HepG2 (cell line): ENCODE data around the gene IFT52. TPM values are rescaled to one million over a fixed set of nuclear protein-coding genes. Genes with fewer than 3 reads are reported as not detected.
"Not testable (repeated sequence)": the region's sequence is repeated elsewhere in the genome, so short reads cannot be mapped to it uniquely, and the experiment has no call there.

Experiments used
- ATAC-seq: fragments of 200-7000 bp; cut with Tn5 transposase; 3 replicates; pipeline ENCODE4 v1.9.1; 2020; ENCODE audit warnings: mild to moderate bottlenecking, moderate library complexity
- BruUV-seq: library from RNA; stranded (reverse); fragments of 400-500 nt; replicated peaks from 2 replicates; lab custom pipeline; 2021; lab: Mats Ljungman, UMichigan
- CTCF ChIA-PET: fragments of 300-600 bp; formaldehyde crosslinking; extraction: SDS; loops from one replicate; lab custom pipeline; 2021; ENCODE audit warnings: low total read pairs, inconsistent platforms, low intra/inter-chr PET ratio; lab: Yijun Ruan, JAX
- POLR2A ChIA-PET: fragments of 350-600 bp; sonication (Branson Sonifier 250); formaldehyde crosslinking; loops from one replicate; lab custom pipeline; 2020; ENCODE audit warnings: antibody characterized with exemption, inconsistent platforms; lab: Yijun Ruan, JAX
- DNase-seq: peaks from one replicate; pipeline ENCODE4 v3.0.0-alpha.2; 2015; ENCODE audit warnings: low spot score
- FAIRE-seq: peaks from 3 replicates; lab custom pipeline; 2011; peaks lifted over from hg19 to GRCh38; lab: Jason Lieb, UNC
- H2AFZ ChIP-seq: one replicate; pipeline ENCODE4 v1.6.1; 2011; ENCODE audit warnings: low read length, inconsistent platforms
- H3K27ac ChIP-seq: fragments of 300-600 bp; 3 replicates; pipeline ENCODE4 v1.8.0; 2011; ENCODE audit warnings: mixed run types, mild to moderate bottlenecking, mixed read lengths, low read length, inconsistent platforms; ENCODE audit not compliant: insufficient read depth; ENCODE audit errors: extremely low read length
- H3K27me3 ChIP-seq, 2 experiments: fragments of 200-600 bp in 1 of 2; 2 replicates in 1 of 2; 3 replicates in 1 of 2; pipeline versions ENCODE4 v1.6.0 to v1.8.0; 2011; ENCODE audit warnings: low read length in 2 of 2, mild to moderate bottlenecking in 2 of 2, moderate library complexity in 2 of 2, inconsistent platforms in 1 of 2; ENCODE audit not compliant: insufficient read depth in 2 of 2, control insufficient read depth in 1 of 2
- H3K36me3 ChIP-seq, 2 experiments: fragments of 200-600 bp in 1 of 2; replicated peaks in 1 of 2; 2 replicates in 1 of 2; 3 replicates in 1 of 2; pipeline versions ENCODE4 v1.5.1 to v1.8.0; 2011; ENCODE audit warnings: low read length in 2 of 2, inconsistent platforms in 1 of 2; ENCODE audit not compliant: insufficient read depth in 2 of 2, control insufficient read depth in 1 of 2
- H3K4me1 ChIP-seq: 2 replicates; pipeline ENCODE4 v1.5.1; 2012; ENCODE audit warnings: low read length, inconsistent platforms; ENCODE audit not compliant: insufficient read depth
- H3K4me2 ChIP-seq: 2 replicates; pipeline ENCODE4 v1.6.0; 2011; ENCODE audit warnings: low read depth, low read length, inconsistent platforms
- H3K4me3 ChIP-seq, 3 experiments: fragments of 200-600 bp in 1 of 3; sonication (generic), shearing (Covaris generic) in 1 of 3; replicated peaks in 1 of 3; 2 replicates each; pipeline ENCODE4 v1.5.1; 2011 to 2016; ENCODE audit warnings: low read length in 3 of 3, inconsistent platforms in 2 of 3, low read depth in 2 of 3, mild to moderate bottlenecking in 2 of 3, control low read depth in 1 of 3, mixed read lengths in 1 of 3; ENCODE audit not compliant: insufficient read depth in 1 of 3
- H3K79me2 ChIP-seq: one replicate; pipeline ENCODE4 v1.6.1; 2011; ENCODE audit warnings: low read length, inconsistent platforms; ENCODE audit not compliant: insufficient read depth
- H3K9ac ChIP-seq: 2 replicates; pipeline ENCODE4 v1.6.0; 2011; ENCODE audit warnings: mild to moderate bottlenecking, low read depth, low read length, inconsistent platforms; ENCODE audit not compliant: insufficient read depth
- H3K9me3 ChIP-seq: 2 replicates; pipeline ENCODE4 v1.5.1; 2012; ENCODE audit warnings: mild to moderate bottlenecking, low read length
- H4K20me1 ChIP-seq: 2 replicates; pipeline ENCODE4 v1.6.0; 2011; ENCODE audit warnings: inconsistent platforms, mild to moderate bottlenecking, low read length, moderate library complexity; ENCODE audit not compliant: insufficient read depth
- ARID2 ChIP-seq: sonication (generic); formaldehyde crosslinking; IDR thresholded peaks from 2 replicates; pipeline ENCODE4 v1.8.1; 2022; ENCODE audit warnings: mild to moderate bottlenecking, missing genetic modification reagents, borderline replicate concordance
- NRL ChIP-seq: sonication (generic); formaldehyde crosslinking; IDR thresholded peaks from 2 replicates; pipeline ENCODE4 v1.5.0; 2020; ENCODE audit warnings: missing genetic modification reagents, mild to moderate bottlenecking, moderate library complexity, borderline replicate concordance
- PRPF4 ChIP-seq: fragments of 200-400 bp; formaldehyde crosslinking; IDR thresholded peaks from 2 replicates; pipeline ENCODE4 v1.6.1; 2016; ENCODE audit warnings: low read length, low read depth; ENCODE audit not compliant: poor library complexity, severe bottlenecking
- TRIM24 ChIP-seq: sonication (generic); formaldehyde crosslinking; IDR thresholded peaks from 2 replicates; pipeline ENCODE4 v1.8.0; 2022; ENCODE audit warnings: mild to moderate bottlenecking, missing genetic modification reagents
- ZC3H4 ChIP-seq: sonication (generic); formaldehyde crosslinking; IDR thresholded peaks from 2 replicates; pipeline ENCODE4 v1.4.0; 2020; ENCODE audit warnings: missing genetic modification reagents, borderline replicate concordance
- ZMYM3 ChIP-seq: sonication (generic); formaldehyde crosslinking; IDR thresholded peaks from 2 replicates; pipeline ENCODE4 v1.5.1; 2020; ENCODE audit warnings: mild to moderate bottlenecking, missing genetic modification reagents
- ZNF12 ChIP-seq: sonication (generic); formaldehyde crosslinking; IDR thresholded peaks from 2 replicates; pipeline ENCODE4 v1.5.0; 2020; ENCODE audit warnings: missing genetic modification reagents
- ZNF121 ChIP-seq: sonication (generic); formaldehyde crosslinking; IDR thresholded peaks from 2 replicates; pipeline ENCODE4 v1.5.0; 2020; ENCODE audit warnings: mild to moderate bottlenecking, missing genetic modification reagents
- ZNF510 ChIP-seq: sonication (generic); formaldehyde crosslinking; IDR thresholded peaks from 2 replicates; pipeline ENCODE4 v1.4.0; 2020; ENCODE audit warnings: low read depth, mild to moderate bottlenecking, missing genetic modification reagents
- ZNF766 ChIP-seq: sonication (generic); formaldehyde crosslinking; IDR thresholded peaks from 2 replicates; pipeline ENCODE4 v1.5.0; 2020; ENCODE audit warnings: missing genetic modification reagents, borderline replicate concordance
- ZNF878 ChIP-seq: sonication (generic); formaldehyde crosslinking; IDR thresholded peaks from 2 replicates; pipeline ENCODE4 v1.8.1; 2023; ENCODE audit warnings: mild to moderate bottlenecking, missing genetic modification reagents, moderate library complexity
- WGBS: methylation state at CpG from one replicate; pipeline ENCODE4 v1.1.6; 2017; ENCODE audit warnings: low lambda C conversion rate; 5-methylcytosine and 5-hydroxymethylcytosine counted together
- in situ Hi-C: cut with HindIII; loops from 2 replicates; pipeline ENCODE4 v1.10.0; 2017; ENCODE audit warnings: low pct_unique_long_range_greater_than_20kb; ENCODE audit not compliant: extremely low pct_ligation_motif_present
- intact Hi-C: fragments of 100-400 bp; cut with micrococcal nuclease; formaldehyde crosslinking; loops from one replicate; pipeline ENCODE4 v1.10.0; 2022; ENCODE audit not compliant: unreplicated experiment
- polyA plus RNA-seq, 8 experiments: library from polyadenylated mRNA; depleted of rRNA in 3 of 8; stranded (reverse) in 7 of 8; unstranded in 1 of 8; fragments of >200 nt; fragmentation: Illumina TruSeq in 4 of 8; extraction: Trizol in 4 of 8; gene quantifications; 2 replicates each; pipeline versions ENCODE4 v1.2.1 to v1.2.3, GENCODE V29; 2011 to 2016; ENCODE audit warnings: low read depth in 4 of 8, missing spikeins in 1 of 8, mixed read lengths in 1 of 8; ENCODE audit not compliant: insufficient read depth in 1 of 8
- total RNA-seq, 5 experiments: library from RNA; depleted of rRNA; stranded (reverse); fragments of >200 nt; fragmentation: Illumina TruSeq; extraction: Trizol; gene quantifications; 2 replicates each; pipeline ENCODE4 v1.2.3, GENCODE V29; 2016; ENCODE audit warnings: low read depth in 1 of 5
- TF ChIP-seq, protein P1 (sequence below): sonication (generic); formaldehyde crosslinking; IDR thresholded peaks from 2 replicates; pipeline ENCODE4 v1.5.1; 2020; ENCODE audit warnings: mild to moderate bottlenecking, missing genetic modification reagents, moderate library complexity
- TF ChIP-seq, protein P2 (sequence below): sonication (generic); formaldehyde crosslinking; conservative IDR thresholded peaks from 2 replicates; pipeline ENCODE4 v1.8.0; 2022; ENCODE audit warnings: missing genetic modification reagents

Gene IFT52
- total and polyA plus RNA-seq, 2 of the 13 experiments (the other 11 are each of a cell fraction or from before 2014, with no cell fraction given), result 48.0 to 64.0 TPM

DNA sequence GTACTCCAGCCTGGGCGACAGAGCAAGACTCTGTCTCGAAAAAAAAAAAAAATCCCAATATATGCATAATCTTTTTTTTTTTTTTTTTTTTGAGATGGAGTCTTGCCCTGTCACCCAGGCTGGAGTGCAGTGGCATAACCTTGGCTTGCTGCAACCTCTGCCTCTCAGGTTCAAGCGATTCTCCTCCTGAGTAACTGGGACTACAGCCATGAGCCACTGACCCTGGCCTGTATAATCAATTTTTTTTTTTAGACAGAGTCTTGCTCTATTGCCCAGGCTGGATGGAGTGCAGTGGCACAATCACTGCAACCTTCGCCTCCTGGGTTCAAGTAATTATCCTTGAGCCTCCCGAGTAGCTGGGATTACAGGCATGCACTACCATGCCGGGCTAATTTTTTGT lies 64.4 kb downstream of the IFT52 start:
- H3K27ac ChIP-seq, H4K20me1 ChIP-seq, DNase-seq, H3K9ac ChIP-seq, POLR2A ChIA-PET, H3K27me3 ChIP-seq, FAIRE-seq, CTCF ChIA-PET, H3K4me2 ChIP-seq, intact Hi-C loops, H3K79me2 ChIP-seq, in situ Hi-C loops, H2AFZ ChIP-seq, H3K36me3 ChIP-seq, H3K9me3 ChIP-seq, ATAC-seq, BruUV-seq, H3K4me3 ChIP-seq: not testable (repeated sequence)
- peaks cover 60% of the 10 kb centered on the region for H3K4me1 ChIP-seq
- 81% methylated on average over 6 of the region's 6 CpGs for WGBS
- TF ChIP-seq ZNF121 (CRISPR knock-in tag), result 0 out of 2 replicates have a peak, but pooled peaks have one; percentile 21

DNA sequence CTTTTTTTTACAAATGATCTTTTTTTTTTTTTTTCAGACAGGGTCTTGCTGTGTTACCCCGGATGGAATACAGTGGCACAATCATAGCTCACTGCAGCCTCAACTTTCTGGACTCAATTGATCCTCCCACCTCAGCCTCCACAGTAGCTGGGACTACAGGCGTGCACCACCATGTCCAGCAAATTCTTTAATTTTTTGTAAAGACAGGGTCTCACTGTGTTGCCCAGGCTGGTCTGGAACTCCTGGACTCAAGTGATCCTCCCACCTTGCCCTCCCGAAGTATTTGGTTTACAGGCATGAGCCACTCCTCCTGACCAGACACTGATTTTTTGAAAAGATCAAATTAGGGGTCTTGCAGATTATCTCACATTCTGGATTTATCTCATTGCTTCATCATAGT lies 65.2 kb downstream of the IFT52 start:
- Histone ChIP-seq H4K20me1 (no peaks in the 10 kb centered on the region), H2AFZ (no peak overlapping the region), H3K9me3 (no peaks in the 10 kb centered on the region), H3K9ac (peak overlapping the region; percentile 23), H3K36me3 (no peaks in the 10 kb centered on the region), H3K27ac (no peak overlapping the region), H3K4me2 (peak overlapping the region; percentile 94), H3K4me1 (peaks cover 56% of the 10 kb centered on the region), H3K79me2 (peaks cover 2% of the 10 kb centered on the region), H3K4me3 (peak overlapping the region in 2 of 3 experiments; percentile 86 to 94; a peak in 3 of 6 replicates), H3K27me3 (no peaks in the 10 kb centered on the region; a peak in 1 of 5 replicates)
- in situ Hi-C loops (no loop called here), intact Hi-C loops (no loop called here)
- BruUV-seq, result no TSS peak
- DNase-seq (no peak), ATAC-seq (no peak), FAIRE-seq (no peak)
- ChIA-PET CTCF (no interaction called here), POLR2A (interaction anchor here (1.2 kb wide), 1 partner anchor 199 kb away, joined by 3 read pairs; no protein-coding TSS in a partner anchor)
- 62% methylated on average over 3 of the region's 3 CpGs for WGBS
- no peak for TF ChIP-seq TRIM24 (CRISPR knock-in tag)
- TF ChIP-seq, protein P1, sequence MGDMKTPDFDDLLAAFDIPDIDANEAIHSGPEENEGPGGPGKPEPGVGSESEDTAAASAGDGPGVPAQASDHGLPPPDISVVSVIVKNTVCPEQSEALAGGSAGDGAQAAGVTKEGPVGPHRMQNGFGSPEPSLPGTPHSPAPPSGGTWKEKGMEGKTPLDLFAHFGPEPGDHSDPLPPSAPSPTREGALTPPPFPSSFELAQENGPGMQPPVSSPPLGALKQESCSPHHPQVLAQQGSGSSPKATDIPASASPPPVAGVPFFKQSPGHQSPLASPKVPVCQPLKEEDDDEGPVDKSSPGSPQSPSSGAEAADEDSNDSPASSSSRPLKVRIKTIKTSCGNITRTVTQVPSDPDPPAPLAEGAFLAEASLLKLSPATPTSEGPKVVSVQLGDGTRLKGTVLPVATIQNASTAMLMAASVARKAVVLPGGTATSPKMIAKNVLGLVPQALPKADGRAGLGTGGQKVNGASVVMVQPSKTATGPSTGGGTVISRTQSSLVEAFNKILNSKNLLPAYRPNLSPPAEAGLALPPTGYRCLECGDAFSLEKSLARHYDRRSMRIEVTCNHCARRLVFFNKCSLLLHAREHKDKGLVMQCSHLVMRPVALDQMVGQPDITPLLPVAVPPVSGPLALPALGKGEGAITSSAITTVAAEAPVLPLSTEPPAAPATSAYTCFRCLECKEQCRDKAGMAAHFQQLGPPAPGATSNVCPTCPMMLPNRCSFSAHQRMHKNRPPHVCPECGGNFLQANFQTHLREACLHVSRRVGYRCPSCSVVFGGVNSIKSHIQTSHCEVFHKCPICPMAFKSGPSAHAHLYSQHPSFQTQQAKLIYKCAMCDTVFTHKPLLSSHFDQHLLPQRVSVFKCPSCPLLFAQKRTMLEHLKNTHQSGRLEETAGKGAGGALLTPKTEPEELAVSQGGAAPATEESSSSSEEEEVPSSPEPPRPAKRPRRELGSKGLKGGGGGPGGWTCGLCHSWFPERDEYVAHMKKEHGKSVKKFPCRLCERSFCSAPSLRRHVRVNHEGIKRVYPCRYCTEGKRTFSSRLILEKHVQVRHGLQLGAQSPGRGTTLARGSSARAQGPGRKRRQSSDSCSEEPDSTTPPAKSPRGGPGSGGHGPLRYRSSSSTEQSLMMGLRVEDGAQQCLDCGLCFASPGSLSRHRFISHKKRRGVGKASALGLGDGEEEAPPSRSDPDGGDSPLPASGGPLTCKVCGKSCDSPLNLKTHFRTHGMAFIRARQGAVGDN (CRISPR knock-in tag), result no peak
- TF ChIP-seq, protein P2, sequence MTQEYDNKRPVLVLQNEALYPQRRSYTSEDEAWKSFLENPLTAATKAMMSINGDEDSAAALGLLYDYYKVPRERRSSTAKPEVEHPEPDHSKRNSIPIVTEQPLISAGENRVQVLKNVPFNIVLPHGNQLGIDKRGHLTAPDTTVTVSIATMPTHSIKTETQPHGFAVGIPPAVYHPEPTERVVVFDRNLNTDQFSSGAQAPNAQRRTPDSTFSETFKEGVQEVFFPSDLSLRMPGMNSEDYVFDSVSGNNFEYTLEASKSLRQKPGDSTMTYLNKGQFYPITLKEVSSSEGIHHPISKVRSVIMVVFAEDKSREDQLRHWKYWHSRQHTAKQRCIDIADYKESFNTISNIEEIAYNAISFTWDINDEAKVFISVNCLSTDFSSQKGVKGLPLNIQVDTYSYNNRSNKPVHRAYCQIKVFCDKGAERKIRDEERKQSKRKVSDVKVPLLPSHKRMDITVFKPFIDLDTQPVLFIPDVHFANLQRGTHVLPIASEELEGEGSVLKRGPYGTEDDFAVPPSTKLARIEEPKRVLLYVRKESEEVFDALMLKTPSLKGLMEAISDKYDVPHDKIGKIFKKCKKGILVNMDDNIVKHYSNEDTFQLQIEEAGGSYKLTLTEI, result no peak
- no peak for TF ChIP-seq ZNF510 (CRISPR knock-in tag)
- no peak for TF ChIP-seq ARID2 (CRISPR knock-in tag)
- no peak for TF ChIP-seq ZNF766 (CRISPR knock-in tag)
- no peak for TF ChIP-seq PRPF4
- peak; percentile 57; the same call in 1 of the 2 replicates for TF ChIP-seq ZMYM3
- TF ChIP-seq NRL, result no peak
- 0 out of 2 replicates have a peak, but pooled peaks have one; percentile 37 for TF ChIP-seq ZC3H4 (CRISPR knock-in tag)
- TF ChIP-seq ZNF878 (CRISPR knock-in tag), result no peak
- TF ChIP-seq ZNF12 (CRISPR knock-in tag), result no peak
